ENCODE results near the gene ANKRD44.

DNA sequence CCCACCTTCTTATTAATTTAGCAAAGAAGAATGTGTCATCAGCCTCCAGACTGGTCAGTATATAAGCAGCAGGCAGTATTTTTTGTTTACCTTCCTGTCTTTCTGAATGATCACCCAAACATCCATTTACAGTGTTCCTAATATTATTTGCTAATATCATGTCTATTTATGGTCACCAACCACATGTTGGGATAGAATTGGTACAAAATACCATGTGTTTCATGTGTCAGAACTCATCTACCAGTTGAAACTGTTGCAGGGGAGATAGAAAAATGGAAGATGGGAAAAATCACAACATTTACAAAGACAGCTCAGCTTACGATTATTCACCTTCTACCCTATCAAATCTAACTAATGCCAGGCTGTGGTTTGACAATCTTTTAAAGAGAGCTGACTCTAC, 66.2 kb downstream of the ANKRD44 start:
- no peak for TF ChIP-seq TAF1 (IDR thresholded peaks at IDR 0.05; ENCODE audit: borderline replicate concordance, insufficient read depth, low read length)
- TF ChIP-seq, protein P1, sequence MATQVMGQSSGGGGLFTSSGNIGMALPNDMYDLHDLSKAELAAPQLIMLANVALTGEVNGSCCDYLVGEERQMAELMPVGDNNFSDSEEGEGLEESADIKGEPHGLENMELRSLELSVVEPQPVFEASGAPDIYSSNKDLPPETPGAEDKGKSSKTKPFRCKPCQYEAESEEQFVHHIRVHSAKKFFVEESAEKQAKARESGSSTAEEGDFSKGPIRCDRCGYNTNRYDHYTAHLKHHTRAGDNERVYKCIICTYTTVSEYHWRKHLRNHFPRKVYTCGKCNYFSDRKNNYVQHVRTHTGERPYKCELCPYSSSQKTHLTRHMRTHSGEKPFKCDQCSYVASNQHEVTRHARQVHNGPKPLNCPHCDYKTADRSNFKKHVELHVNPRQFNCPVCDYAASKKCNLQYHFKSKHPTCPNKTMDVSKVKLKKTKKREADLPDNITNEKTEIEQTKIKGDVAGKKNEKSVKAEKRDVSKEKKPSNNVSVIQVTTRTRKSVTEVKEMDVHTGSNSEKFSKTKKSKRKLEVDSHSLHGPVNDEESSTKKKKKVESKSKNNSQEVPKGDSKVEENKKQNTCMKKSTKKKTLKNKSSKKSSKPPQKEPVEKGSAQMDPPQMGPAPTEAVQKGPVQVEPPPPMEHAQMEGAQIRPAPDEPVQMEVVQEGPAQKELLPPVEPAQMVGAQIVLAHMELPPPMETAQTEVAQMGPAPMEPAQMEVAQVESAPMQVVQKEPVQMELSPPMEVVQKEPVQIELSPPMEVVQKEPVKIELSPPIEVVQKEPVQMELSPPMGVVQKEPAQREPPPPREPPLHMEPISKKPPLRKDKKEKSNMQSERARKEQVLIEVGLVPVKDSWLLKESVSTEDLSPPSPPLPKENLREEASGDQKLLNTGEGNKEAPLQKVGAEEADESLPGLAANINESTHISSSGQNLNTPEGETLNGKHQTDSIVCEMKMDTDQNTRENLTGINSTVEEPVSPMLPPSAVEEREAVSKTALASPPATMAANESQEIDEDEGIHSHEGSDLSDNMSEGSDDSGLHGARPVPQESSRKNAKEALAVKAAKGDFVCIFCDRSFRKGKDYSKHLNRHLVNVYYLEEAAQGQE (IDR thresholded peaks at IDR 0.05; ENCODE audit: insufficient read depth in 1 of 2, low read depth in 2 of 2, low read length in 2 of 2) = no peak

Measured in PFSK-1 (cell line).